Measurements from ENCODE around the gene LIN37.

Gene LIN37

DNA sequence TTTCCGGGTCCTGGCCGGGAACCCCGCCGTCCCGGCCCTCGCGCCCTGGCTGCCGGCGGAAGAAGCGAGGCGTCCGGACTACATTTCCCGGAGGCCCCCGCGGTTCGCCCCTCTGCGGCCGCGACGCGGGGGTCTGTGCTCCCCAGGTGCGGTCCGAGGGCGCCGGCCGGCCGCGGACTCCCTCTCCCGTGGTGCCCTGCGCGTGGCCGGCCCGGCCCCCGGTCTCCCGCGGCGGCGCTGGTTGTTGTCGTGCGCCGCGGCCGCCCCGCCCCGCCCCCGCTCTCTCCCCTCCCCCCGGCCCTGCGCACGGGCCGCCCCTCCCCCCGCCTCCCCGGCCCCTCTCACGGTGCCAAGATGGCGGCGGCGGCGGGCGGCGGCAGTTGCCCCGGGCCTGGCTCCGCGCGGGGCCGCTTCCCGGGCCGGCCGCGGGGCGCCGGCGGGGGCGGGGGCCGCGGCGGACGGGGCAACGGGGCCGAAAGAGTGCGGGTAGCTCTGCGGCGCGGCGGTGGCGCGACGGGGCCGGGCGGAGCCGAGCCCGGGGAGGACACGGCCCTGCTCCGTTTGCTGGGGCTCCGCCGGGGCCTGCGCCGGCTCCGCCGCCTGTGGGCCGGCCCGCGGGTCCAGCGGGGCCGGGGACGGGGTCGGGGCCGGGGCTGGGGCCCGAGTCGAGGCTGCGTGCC, 30.6 kb upstream of the LIN37 start, which contains the start of gene KMT2B:
Gene KMT2B (plus strand): TSS at position 339 of the 680 bp plus-strand sequence. CDS start 16 bp downstream, at position 355.
- DNase-seq (ENCODE audit: low read depth, low spot score) = no peak
- TF ChIP-seq POLR2AphosphoS5 (IDR thresholded peaks at IDR 0.05; ENCODE audit: borderline replicate concordance, low read depth, low read length) (no peak), EZH2 (IDR thresholded peaks at IDR 0.05) (no peak), FOXP2 (optimal IDR thresholded peaks at IDR 0.05; ENCODE audit: control extremely low read depth, extremely low read length, insufficient read depth) (no peak)
- H3K36me3 ChIP-seq (ENCODE audit: insufficient read depth, low read length) = peaks cover 20% of the 10 kb centered on the region; the same call in 1 of the 2 replicates
- peak within 1 kb of the TSS; percentile 93 for H3K4me3 ChIP-seq
- H3K27ac ChIP-seq = peak within 1 kb of the TSS; percentile 76; the same call in 1 of the 2 replicates
- H3K9ac ChIP-seq (ENCODE audit: insufficient read length) = peak within 1 kb of the TSS; percentile 92
- H3K9me3 ChIP-seq (ENCODE audit: low read depth, low read length) = no peaks in the 10 kb centered on the region

GRCh38 chr19:35718345-35719041, 29.9 kb upstream of the LIN37 start:
- TF ChIP-seq EZH2 (IDR thresholded peaks at IDR 0.05) (no peak), POLR2AphosphoS5 (IDR thresholded peaks at IDR 0.05; ENCODE audit: borderline replicate concordance, low read depth, low read length) (no peak), FOXP2 (optimal IDR thresholded peaks at IDR 0.05; ENCODE audit: control extremely low read depth, extremely low read length, insufficient read depth) (no peak)
- Histone ChIP-seq H3K27ac (peak overlapping the region; percentile 46; the same call in 1 of the 2 replicates), H3K4me3 (peak overlapping the region; percentile 90), H3K9ac (ENCODE audit: insufficient read length) (peak overlapping the region; percentile 92), H3K9me3 (ENCODE audit: low read depth, low read length) (no peaks in the 10 kb centered on the region), H3K36me3 (ENCODE audit: insufficient read depth, low read length) (peaks cover 27% of the 10 kb centered on the region; the same call in 1 of the 2 replicates)
- DNase-seq (ENCODE audit: low read depth, low spot score) = no peak

DNA sequence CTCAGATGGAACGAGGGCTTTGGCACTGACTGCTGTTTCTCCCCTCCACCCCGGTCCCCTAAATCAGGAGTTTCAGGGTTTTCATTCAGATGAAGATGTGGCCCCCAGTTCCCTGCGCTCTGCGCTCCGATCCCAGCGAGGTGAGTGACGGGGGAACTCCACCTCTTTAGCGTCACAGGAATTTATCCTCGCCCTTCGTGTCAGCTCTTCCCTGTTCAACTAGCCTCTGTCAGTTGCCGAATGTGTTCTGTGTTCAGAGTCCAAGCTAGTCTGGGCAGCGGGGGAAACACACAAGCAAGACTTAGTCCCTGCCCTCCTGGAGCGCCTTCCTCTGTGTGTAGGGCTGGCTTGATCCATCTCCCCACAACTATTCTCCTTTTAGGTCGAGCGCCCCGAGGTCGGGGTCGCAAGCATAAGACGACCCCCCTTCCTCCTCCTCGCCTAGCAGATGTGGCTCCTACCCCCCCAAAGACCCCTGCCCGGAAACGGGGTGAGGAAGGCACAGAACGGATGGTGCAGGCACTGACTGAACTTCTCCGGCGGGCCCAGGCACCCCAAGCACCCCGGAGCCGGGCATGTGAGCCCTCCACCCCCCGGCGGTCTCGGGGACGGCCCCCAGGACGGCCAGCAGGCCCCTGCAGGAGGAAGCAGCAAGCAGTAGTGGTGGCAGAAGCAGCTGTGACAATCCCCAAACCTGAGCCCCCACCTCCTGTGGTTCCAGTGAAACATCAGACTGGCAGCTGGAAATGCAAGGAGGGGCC, 28.8 kb upstream of the LIN37 start:
- Histone ChIP-seq H3K4me3 (peak overlapping the region; percentile 90), H3K9me3 (ENCODE audit: low read depth, low read length) (no peaks in the 10 kb centered on the region), H3K36me3 (ENCODE audit: insufficient read depth, low read length) (peaks cover 38% of the 10 kb centered on the region; the same call in 1 of the 2 replicates), H3K27ac (no peak overlapping the region), H3K9ac (ENCODE audit: insufficient read length) (peak overlapping the region; percentile 92)
- no peak for DNase-seq (ENCODE audit: low read depth, low spot score)
- TF ChIP-seq POLR2AphosphoS5 (IDR thresholded peaks at IDR 0.05; ENCODE audit: borderline replicate concordance, low read depth, low read length) (no peak), EZH2 (IDR thresholded peaks at IDR 0.05) (no peak), FOXP2 (optimal IDR thresholded peaks at IDR 0.05; ENCODE audit: control extremely low read depth, extremely low read length, insufficient read depth) (no peak)

- H3K36me3 ChIP-seq (ENCODE audit: insufficient read depth, low read length) = peaks cover 43% of the 10 kb centered on the region; the same call in 1 of the 2 replicates
- no peak overlapping the region for H3K4me3 ChIP-seq
- H3K27ac ChIP-seq = no peak overlapping the region
- no peak for DNase-seq (ENCODE audit: low read depth, low spot score)
- TF ChIP-seq POLR2AphosphoS5 (IDR thresholded peaks at IDR 0.05; ENCODE audit: borderline replicate concordance, low read depth, low read length) (no peak), EZH2 (IDR thresholded peaks at IDR 0.05) (no peak), FOXP2 (optimal IDR thresholded peaks at IDR 0.05; ENCODE audit: control extremely low read depth, extremely low read length, insufficient read depth) (no peak)
- no peak overlapping the region for H3K9ac ChIP-seq (ENCODE audit: insufficient read length)
- H3K9me3 ChIP-seq (ENCODE audit: low read depth, low read length) = no peaks in the 10 kb centered on the region
Observed at GRCh38 chr19:35720163-35720524, 28.2 kb upstream of the LIN37 start.

- H3K4me3 ChIP-seq = no peak overlapping the region
- H3K36me3 ChIP-seq (ENCODE audit: insufficient read depth, low read length) = peaks cover 48% of the 10 kb centered on the region; the same call in 1 of the 2 replicates
- no peak overlapping the region for H3K27ac ChIP-seq
- no peak for DNase-seq (ENCODE audit: low read depth, low spot score)
- H3K9ac ChIP-seq (ENCODE audit: insufficient read length) = no peak overlapping the region
- H3K9me3 ChIP-seq (ENCODE audit: low read depth, low read length) = no peaks in the 10 kb centered on the region
- TF ChIP-seq POLR2AphosphoS5 (IDR thresholded peaks at IDR 0.05; ENCODE audit: borderline replicate concordance, low read depth, low read length) (no peak), FOXP2 (optimal IDR thresholded peaks at IDR 0.05; ENCODE audit: control extremely low read depth, extremely low read length, insufficient read depth) (no peak), EZH2 (IDR thresholded peaks at IDR 0.05) (no peak)
Observed at GRCh38 chr19:35720648-35721047, 27.7 kb upstream of the LIN37 start.

GRCh38 chr19:35721374-35721773, 27.0 kb upstream of the LIN37 start:
- Histone ChIP-seq H3K9ac (ENCODE audit: insufficient read length) (no peak overlapping the region), H3K36me3 (ENCODE audit: insufficient read depth, low read length) (peaks cover 56% of the 10 kb centered on the region; the same call in 1 of the 2 replicates), H3K9me3 (ENCODE audit: low read depth, low read length) (no peaks in the 10 kb centered on the region), H3K4me3 (no peak overlapping the region), H3K27ac (no peak overlapping the region)
- no peak for DNase-seq (ENCODE audit: low read depth, low spot score)
- TF ChIP-seq FOXP2 (optimal IDR thresholded peaks at IDR 0.05; ENCODE audit: control extremely low read depth, extremely low read length, insufficient read depth) = no peak
- TF ChIP-seq EZH2 (IDR thresholded peaks at IDR 0.05) = no peak
- no peak for TF ChIP-seq POLR2AphosphoS5 (IDR thresholded peaks at IDR 0.05; ENCODE audit: borderline replicate concordance, low read depth, low read length)

DNA sequence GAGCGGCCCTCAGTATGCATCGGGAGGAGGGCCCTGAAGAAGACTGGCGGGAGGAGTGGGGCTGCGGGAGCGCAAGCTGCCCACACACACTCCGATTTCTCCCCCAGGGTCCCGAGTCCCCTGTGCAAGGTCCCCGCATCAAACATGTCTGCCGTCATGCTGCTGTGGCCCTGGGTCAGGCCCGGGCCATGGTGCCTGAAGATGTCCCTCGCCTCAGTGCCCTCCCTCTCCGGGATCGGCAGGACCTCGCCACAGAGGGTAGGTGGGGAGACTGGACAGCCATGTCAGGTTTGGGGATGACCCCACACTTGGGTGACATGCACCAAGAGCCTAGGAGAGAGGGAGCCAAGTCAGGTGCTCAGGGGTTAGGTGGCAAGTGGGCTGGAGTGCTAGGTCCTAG, 25.9 kb upstream of the LIN37 start:
- DNase-seq (ENCODE audit: low read depth, low spot score) = no peak
- TF ChIP-seq FOXP2 (optimal IDR thresholded peaks at IDR 0.05; ENCODE audit: control extremely low read depth, extremely low read length, insufficient read depth) = no peak
- no peak for TF ChIP-seq EZH2 (IDR thresholded peaks at IDR 0.05)
- no peak for TF ChIP-seq POLR2AphosphoS5 (IDR thresholded peaks at IDR 0.05; ENCODE audit: borderline replicate concordance, low read depth, low read length)
- Histone ChIP-seq H3K4me3 (no peak overlapping the region), H3K36me3 (ENCODE audit: insufficient read depth, low read length) (peaks cover 65% of the 10 kb centered on the region; the same call in 1 of the 2 replicates), H3K9ac (ENCODE audit: insufficient read length) (no peak overlapping the region), H3K9me3 (ENCODE audit: low read depth, low read length) (no peaks in the 10 kb centered on the region), H3K27ac (no peak overlapping the region)

DNA sequence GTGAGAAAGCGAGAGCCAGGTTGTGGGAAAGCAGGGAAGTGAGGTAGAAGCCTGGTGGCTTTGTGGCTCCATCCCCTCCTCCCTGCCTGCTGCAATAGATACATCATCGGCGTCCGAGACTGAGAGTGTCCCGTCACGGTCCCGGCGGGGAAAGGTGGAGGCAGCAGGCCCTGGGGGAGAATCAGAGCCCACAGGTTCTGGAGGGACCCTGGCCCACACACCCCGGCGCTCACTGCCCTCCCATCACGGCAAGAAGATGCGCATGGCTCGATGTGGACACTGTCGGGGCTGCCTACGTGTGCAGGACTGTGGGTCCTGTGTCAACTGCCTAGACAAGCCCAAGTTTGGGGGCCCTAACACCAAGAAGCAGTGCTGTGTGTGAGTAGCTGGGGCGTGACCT, 25.5 kb upstream of the LIN37 start:
- no peak for TF ChIP-seq FOXP2 (optimal IDR thresholded peaks at IDR 0.05; ENCODE audit: control extremely low read depth, extremely low read length, insufficient read depth)
- TF ChIP-seq EZH2 (IDR thresholded peaks at IDR 0.05) = no peak
- TF ChIP-seq POLR2AphosphoS5 (IDR thresholded peaks at IDR 0.05; ENCODE audit: borderline replicate concordance, low read depth, low read length) = no peak
- no peak for DNase-seq (ENCODE audit: low read depth, low spot score)
- H3K4me3 ChIP-seq = no peak overlapping the region
- no peak overlapping the region for H3K9ac ChIP-seq (ENCODE audit: insufficient read length)
- no peak overlapping the region for H3K27ac ChIP-seq
- H3K9me3 ChIP-seq (ENCODE audit: low read depth, low read length) = no peaks in the 10 kb centered on the region
- peaks cover 68% of the 10 kb centered on the region; the same call in 1 of the 2 replicates for H3K36me3 ChIP-seq (ENCODE audit: insufficient read depth, low read length)

Measured in SK-N-MC (cell line).